22Rv1 (cell line): Measurements from ENCODE around the gene LARP4.
"Not testable (repeated sequence)": the region's sequence is repeated elsewhere in the genome, so short reads cannot be mapped to it uniquely, and the experiment has no call there.

ENCODE experiments used
- H3K27ac ChIP-seq: fragments of 450-650 bp; 2 replicates; pipeline ENCODE4 v1.5.1; 2017
- ZFX ChIP-seq: fragments of 450-650 bp; IDR thresholded peaks from 2 replicates; pipeline ENCODE4 v1.6.1; 2017; ENCODE audit warnings: antibody characterized with exemption, borderline replicate concordance
- TF ChIP-seq, protein P1 (sequence below): fragments of 450-650 bp; IDR thresholded peaks from 2 replicates; pipeline ENCODE4 v1.5.1; 2017; ENCODE audit warnings: mild to moderate bottlenecking

Gene LARP4

DNA sequence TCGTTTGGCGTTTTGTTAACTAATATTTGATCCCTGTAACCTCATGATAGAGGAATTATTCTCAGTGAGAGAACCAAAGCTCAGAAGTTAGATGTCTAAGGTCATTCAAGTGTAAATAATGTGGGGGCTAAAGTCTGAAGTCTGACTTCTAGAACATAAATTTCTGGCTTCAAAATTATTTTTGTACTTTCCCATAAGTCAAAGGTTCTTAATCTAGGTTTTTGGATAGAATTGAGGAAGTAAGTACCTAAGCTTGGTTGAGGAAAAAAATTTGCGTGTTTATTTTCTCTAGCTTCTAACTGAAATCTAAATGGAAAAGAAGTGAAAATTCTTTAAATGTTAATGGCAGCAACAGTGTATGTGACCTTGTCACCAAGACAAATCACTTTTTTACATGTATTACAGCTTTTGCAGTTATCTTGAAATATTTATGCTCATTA, 2.3 kb downstream of the LARP4 start:
- peak overlapping the region; percentile 96 for H3K27ac ChIP-seq

DNA sequence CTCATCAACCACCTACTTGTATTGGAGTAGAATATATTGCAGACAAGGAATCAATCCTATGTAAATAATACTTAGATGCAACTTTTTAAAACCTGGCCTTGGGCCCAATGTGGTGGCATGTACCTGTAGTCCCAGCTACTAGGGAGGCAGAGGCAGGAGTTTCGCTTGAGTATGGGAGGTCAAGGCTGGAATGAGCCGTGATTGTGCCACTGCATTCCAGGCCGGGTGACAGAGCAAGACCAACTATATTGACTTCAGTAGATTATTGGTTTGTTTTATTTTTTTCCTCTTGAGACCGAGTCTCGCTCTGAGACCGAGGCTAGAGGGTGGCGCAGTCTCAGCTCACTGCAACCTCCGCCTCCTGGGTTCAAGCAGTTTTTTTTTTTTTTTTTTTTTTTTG, 3.6 kb downstream of the LARP4 start:
- no peak overlapping the region for H3K27ac ChIP-seq
- no peak for TF ChIP-seq ZFX
- TF ChIP-seq, protein P1, sequence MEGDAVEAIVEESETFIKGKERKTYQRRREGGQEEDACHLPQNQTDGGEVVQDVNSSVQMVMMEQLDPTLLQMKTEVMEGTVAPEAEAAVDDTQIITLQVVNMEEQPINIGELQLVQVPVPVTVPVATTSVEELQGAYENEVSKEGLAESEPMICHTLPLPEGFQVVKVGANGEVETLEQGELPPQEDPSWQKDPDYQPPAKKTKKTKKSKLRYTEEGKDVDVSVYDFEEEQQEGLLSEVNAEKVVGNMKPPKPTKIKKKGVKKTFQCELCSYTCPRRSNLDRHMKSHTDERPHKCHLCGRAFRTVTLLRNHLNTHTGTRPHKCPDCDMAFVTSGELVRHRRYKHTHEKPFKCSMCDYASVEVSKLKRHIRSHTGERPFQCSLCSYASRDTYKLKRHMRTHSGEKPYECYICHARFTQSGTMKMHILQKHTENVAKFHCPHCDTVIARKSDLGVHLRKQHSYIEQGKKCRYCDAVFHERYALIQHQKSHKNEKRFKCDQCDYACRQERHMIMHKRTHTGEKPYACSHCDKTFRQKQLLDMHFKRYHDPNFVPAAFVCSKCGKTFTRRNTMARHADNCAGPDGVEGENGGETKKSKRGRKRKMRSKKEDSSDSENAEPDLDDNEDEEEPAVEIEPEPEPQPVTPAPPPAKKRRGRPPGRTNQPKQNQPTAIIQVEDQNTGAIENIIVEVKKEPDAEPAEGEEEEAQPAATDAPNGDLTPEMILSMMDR, result no peak

More for the DNA sequence above, 2.3 kb downstream of the LARP4 start:
- TF ChIP-seq, protein P1, result no peak

DNA sequence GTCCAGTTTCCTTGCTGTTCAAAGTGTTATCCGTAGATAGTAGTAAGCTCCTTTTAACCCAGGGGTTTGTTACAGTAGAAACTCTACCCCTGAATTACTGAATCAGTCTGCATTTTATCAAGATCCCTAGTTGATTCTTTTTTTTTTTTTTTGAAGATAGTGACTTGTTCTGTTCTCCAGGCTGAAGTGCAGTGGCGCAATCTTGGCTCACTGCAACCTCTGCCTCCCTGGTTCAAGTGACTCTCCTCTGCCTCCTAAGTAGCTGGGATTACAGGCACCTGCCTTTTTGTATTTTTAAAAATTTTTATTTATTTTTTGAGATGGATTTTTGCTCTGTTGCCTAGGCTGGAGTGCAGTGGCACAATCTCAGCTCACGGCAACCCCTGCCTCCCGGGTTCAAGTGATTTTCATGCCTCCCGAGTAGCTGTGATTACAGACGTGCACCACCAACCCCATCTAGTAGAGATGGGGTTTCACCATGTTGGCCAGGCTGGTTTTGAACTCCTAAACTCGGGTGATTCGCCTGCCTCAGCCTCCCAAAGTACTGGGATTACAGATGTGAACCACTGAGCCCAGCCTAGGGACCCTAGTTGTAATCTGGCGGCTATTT, 10.5 kb downstream of the LARP4 start:
- TF ChIP-seq, protein P1, result no peak
- no peak for TF ChIP-seq ZFX

DNA sequence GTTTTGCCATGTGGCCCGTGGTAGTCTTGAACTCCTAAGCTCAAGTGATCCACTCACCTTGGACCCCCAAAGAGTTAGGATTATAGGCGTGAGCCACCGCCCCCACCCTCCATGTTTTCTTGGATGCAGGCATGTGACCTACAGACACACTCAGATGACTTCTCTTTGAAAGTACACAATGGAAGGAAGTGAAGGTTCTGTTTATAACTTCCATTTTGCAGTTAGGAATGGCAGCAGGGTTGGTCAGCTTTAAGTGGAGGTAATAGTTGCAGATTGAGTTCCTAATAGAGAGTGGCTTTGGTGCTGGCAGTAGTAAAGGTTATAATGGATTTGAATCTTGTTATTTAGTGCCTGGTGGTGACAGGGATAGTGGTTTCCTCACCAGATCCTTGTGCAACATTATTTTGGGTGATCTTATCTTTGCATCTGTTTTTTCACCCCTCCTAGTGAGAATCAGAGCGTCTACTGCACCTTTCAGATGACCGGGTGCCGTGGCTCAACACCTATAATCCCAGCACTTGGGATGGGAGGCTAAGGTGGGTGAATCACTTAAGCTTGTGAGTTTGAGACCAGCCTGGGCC, 15.3 kb downstream of the LARP4 start:
- H3K27ac ChIP-seq, result no peak overlapping the region

More for the DNA sequence above, 10.5 kb downstream of the LARP4 start:
- H3K27ac ChIP-seq, result no peak overlapping the region

DNA sequence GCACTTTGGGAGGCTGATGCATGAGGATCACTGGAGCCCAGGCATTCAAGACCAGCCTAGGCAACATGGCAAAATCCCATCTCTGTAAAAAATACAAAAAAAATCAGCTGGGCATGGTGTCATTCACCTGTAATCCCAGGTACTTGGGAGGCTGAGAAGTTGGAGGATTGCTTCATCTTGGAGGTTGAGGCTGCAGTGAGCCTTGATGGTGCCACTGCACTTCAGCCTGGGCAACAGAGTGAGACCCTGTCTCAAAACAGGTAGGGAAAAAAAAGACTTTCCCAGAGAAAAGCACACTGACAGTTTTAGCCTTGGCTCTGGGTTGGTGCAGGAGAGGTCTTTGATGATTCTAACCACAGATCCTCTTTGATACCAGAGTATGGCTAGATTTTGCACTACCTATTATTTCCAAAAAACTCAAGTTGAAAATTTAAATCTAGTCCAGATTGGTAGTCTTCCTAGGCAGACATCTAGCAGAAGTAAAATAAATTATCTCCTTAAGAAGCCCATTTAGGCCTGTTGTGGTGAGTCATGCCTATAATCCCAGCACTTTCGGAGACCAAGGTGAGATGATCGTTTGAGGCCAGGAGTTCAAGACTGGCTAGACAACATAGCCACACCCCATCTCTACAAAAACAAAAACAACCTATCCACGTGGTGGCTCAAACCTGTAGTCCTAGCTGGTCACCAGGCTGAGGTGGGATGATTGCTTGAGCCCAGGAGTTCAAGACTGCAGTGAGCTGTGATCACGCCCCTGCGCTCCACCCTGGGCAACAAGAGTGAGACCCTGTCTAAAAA, 18.6 kb downstream of the LARP4 start:
- TF ChIP-seq ZFX, result no peak
- TF ChIP-seq, protein P1, result no peak
- H3K27ac ChIP-seq, result no peak overlapping the region

More for the DNA sequence above, 15.3 kb downstream of the LARP4 start:
- TF ChIP-seq, protein P1, result no peak
- TF ChIP-seq ZFX, result no peak

DNA sequence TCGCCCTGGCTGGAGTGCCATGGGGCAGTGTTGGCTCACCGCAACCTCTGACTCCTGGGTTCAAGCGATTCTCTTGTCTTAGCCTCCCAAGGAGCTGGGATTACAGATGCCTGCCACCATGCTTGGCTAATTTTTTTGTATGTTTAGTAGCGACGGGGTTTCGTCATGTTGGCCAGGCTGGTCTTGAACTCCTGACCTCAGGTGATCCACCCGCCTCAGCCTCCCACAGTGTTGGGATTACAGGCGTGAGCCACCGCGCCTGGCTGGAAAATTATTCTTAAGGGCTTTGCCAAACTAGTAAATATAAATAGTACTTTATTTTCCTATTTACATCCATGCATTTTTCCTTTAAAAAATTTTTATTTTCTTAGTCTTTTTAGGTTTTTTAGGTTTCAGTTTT, 22.2 kb downstream of the LARP4 start:
- not testable (repeated sequence) for H3K27ac ChIP-seq

DNA sequence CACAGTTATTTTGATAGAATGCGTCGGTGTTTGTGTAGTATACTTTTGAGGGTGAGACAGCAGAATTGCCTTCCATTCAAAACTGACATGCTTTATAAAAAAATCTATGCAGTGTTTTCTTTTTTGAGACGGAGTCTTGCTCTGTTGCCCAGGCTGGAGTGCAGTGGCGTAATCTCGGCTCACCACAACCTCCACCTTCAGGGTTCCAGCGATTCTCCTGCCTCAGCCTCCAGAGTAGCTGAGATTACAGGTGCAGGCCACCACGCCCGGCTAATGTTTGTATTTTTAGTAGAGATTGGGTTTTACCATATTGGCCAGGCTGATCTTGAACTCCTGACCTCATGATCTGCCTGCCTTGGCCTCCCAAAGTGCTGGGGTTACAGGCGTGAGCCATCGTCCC, 22.7 kb downstream of the LARP4 start:
- not testable (repeated sequence) for H3K27ac ChIP-seq

DNA sequence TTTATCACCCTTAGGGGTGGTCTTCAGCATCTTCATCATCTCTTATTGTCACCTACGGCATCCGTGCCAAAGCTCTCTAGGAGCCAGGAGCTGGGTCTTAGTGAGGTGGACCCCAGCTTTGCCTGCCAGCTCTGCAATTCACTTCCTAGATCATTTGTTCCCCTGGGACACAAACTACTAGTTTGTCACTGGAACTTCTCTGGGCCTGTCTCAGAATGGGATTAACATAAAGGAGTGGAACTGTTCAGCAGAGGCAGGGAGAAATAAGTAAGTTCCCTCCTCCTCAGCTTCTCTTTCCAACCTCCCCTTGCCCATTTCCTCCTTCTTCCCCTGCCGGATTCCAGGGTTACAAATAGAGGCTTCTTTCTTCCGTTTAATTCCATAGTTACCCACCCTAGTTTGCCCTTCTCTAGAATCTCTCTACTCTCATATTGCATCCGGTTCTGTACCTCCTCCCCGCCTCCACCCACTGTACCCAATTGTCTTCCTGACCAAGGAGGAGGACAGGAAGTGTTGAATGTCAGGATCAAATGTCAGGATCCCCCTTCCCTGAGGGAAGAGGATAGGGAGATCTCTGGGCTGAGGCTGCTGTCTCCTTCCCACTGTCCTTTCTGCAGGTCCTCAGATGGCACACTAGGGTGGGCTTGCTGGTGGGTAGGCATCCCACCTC, 25.0 kb downstream of the LARP4 start:
- peak overlapping the region; percentile 35 for H3K27ac ChIP-seq
- TF ChIP-seq, protein P1, result no peak
- TF ChIP-seq ZFX, result no peak

DNA sequence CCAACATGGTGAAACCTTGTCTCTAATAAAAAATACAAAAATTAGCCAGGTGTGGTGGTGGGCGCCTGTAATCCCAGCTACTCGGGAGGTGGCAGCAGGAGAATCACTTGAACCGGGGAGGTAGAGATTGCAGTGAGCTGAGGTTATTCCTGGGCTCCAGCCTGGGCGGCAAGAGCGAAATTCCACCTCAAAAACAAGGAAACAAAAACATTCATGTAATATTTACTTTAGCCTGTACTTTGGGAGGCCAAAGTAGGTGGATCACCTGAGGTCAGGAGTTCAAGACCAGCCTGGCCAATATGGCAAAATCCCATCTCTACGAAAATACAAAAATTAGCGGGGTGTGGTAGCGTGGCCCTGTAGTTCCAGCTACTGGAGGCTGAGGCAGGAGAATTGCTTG, 31.0 kb downstream of the LARP4 start:
- not testable (repeated sequence) for H3K27ac ChIP-seq
